Measurements from ENCODE around the gene MARK1. TPM values are rescaled to one million over a fixed set of nuclear protein-coding genes. Genes with fewer than 3 reads are reported as not detected.

The MARK1 gene
- total RNA-seq, 1 donor from 2014 or later = 5.3 TPM

DNA sequence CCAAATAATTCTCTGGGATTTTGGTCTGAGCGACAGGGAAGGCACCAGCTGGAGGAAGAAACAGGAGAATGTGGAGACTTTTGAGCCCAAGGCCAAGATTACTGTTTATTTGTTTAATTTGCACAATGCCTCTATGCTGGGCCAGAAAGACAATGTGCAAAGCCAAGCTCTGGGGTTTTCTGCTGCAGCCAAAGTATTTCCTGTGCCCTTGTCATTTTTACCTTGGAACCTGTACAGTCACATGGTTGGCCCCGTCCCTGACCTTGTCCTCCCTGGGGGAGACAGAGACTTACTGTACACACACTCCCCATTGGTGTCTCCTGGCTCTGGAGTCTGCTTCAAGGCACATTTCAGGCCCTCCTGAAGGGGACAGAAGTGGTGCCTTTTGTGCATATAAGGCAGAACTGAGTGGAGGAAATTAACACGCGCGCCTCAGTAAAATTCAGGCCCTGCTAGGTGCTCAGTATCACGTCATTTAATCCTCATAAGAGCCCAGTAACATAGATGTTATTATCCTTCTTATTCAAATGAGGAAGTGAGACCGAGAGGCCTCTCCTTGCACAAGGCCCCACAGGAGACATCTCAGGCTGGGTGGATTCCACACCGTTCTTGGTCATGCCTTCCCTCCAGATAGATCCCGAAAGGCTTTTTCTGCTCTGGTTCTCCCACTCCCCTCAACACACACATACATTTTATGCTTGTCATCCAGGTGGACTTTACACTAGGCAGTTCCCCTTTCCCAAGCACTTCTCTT, 183.3 kb downstream of the MARK1 start:
- DNase-seq (ENCODE audit: low spot score) = no peak

Other genes starting within 250 kb of the MARK1 start
- 3.4 TPM for gene C1orf115, start 162.2 kb downstream of the MARK1 start, total RNA-seq (ENCODE audit: insufficient read depth, low replicate concordance)
- gene MTARC2, start 220.2 kb downstream of the MARK1 start, total RNA-seq (ENCODE audit: insufficient read depth, low replicate concordance) = 11.6 TPM

Measured in umbilical cord (tissue), 2 donors.